Liver (tissue), 3 donors: ENCODE data around the gene CREBBP.

Experiments
- CTCF ChIP-seq: fragments of 150-350 bp; IDR thresholded peaks from 2 replicates; pipeline ENCODE4 v1.5.1; 2017; ENCODE audit warnings: improper control_type of control experiment, low read depth, low read length; ENCODE audit not compliant: missing input control
- HNF4A ChIP-seq, 2 donors: conservative IDR thresholded peaks; 2 replicates each; pipeline ENCODE4 v1.6.1; 2016; ENCODE audit warnings: antibody characterized with exemption in 2 of 2, mild to moderate bottlenecking in 2 of 2
- MAX ChIP-seq: IDR thresholded peaks from 2 replicates; pipeline ENCODE4 v1.6.1; 2016; ENCODE audit warnings: antibody characterized with exemption
- RAD21 ChIP-seq, 2 donors: IDR thresholded peaks; 2 replicates each; pipeline ENCODE4 v1.6.1; 2016; ENCODE audit warnings: antibody characterized with exemption in 2 of 2, mild to moderate bottlenecking in 2 of 2
- SP1 ChIP-seq: IDR thresholded peaks from 2 replicates; pipeline ENCODE4 v1.6.1; 2018; ENCODE audit warnings: antibody characterized with exemption, mild to moderate bottlenecking
- TAF1 ChIP-seq: conservative IDR thresholded peaks from 2 replicates; pipeline ENCODE4 v1.6.1; 2016; ENCODE audit warnings: antibody characterized with exemption, mild to moderate bottlenecking
- YY1 ChIP-seq: IDR thresholded peaks from 2 replicates; pipeline ENCODE4 v1.6.1; 2016; ENCODE audit warnings: antibody characterized with exemption, mild to moderate bottlenecking
- TF ChIP-seq, protein P1 (sequence below): IDR thresholded peaks from 2 replicates; pipeline ENCODE4 v1.6.1; 2016; ENCODE audit warnings: antibody characterized with exemption, mild to moderate bottlenecking
- TF ChIP-seq, protein P2 (sequence below): IDR thresholded peaks from 2 replicates; pipeline ENCODE4 v1.6.1; 2016; ENCODE audit warnings: antibody characterized with exemption
- TF ChIP-seq, protein P3 (sequence below): IDR thresholded peaks from 2 replicates; pipeline ENCODE4 v1.6.1; 2016; ENCODE audit warnings: antibody characterized with exemption
- donor health status: healthy.
- donor health status: healthy.

DNA sequence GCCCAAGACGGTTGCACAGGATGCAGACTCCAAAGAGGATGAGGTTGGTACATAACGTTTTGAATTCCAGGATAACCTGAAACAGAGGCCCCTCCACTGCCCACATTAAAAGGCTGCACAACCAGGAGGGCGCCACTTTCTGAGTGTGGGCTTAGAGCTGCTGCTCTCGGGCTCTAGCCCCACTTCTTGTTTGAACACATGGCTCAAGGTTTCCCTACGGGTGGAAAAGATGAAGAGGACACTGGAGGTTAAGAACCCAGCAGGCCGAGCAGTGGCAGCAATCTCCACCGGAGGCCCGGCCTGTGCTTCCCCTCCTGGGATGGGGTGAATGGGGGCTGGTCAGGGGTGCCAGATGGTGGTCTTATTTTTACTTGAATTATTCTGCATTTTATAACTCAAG lies 155.2 kb downstream of the CREBBP start:
- no peak for TF ChIP-seq CTCF
- no peak for TF ChIP-seq TAF1
- TF ChIP-seq, protein P1, sequence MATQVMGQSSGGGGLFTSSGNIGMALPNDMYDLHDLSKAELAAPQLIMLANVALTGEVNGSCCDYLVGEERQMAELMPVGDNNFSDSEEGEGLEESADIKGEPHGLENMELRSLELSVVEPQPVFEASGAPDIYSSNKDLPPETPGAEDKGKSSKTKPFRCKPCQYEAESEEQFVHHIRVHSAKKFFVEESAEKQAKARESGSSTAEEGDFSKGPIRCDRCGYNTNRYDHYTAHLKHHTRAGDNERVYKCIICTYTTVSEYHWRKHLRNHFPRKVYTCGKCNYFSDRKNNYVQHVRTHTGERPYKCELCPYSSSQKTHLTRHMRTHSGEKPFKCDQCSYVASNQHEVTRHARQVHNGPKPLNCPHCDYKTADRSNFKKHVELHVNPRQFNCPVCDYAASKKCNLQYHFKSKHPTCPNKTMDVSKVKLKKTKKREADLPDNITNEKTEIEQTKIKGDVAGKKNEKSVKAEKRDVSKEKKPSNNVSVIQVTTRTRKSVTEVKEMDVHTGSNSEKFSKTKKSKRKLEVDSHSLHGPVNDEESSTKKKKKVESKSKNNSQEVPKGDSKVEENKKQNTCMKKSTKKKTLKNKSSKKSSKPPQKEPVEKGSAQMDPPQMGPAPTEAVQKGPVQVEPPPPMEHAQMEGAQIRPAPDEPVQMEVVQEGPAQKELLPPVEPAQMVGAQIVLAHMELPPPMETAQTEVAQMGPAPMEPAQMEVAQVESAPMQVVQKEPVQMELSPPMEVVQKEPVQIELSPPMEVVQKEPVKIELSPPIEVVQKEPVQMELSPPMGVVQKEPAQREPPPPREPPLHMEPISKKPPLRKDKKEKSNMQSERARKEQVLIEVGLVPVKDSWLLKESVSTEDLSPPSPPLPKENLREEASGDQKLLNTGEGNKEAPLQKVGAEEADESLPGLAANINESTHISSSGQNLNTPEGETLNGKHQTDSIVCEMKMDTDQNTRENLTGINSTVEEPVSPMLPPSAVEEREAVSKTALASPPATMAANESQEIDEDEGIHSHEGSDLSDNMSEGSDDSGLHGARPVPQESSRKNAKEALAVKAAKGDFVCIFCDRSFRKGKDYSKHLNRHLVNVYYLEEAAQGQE: no peak
- no peak for TF ChIP-seq SP1
- no peak for TF ChIP-seq MAX
- no peak for TF ChIP-seq RAD21 (IDR thresholded peaks at IDR 0.05)
- TF ChIP-seq, protein P2, sequence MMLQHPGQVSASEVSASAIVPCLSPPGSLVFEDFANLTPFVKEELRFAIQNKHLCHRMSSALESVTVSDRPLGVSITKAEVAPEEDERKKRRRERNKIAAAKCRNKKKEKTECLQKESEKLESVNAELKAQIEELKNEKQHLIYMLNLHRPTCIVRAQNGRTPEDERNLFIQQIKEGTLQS: no peak
- TF ChIP-seq YY1: no peak
- no peak for TF ChIP-seq HNF4A (conservative IDR thresholded peaks at IDR 0.05)
- TF ChIP-seq, protein P3, sequence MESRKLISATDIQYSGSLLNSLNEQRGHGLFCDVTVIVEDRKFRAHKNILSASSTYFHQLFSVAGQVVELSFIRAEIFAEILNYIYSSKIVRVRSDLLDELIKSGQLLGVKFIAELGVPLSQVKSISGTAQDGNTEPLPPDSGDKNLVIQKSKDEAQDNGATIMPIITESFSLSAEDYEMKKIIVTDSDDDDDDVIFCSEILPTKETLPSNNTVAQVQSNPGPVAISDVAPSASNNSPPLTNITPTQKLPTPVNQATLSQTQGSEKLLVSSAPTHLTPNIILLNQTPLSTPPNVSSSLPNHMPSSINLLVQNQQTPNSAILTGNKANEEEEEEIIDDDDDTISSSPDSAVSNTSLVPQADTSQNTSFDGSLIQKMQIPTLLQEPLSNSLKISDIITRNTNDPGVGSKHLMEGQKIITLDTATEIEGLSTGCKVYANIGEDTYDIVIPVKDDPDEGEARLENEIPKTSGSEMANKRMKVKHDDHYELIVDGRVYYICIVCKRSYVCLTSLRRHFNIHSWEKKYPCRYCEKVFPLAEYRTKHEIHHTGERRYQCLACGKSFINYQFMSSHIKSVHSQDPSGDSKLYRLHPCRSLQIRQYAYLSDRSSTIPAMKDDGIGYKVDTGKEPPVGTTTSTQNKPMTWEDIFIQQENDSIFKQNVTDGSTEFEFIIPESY: no peak
